EH (cell line): ENCODE data around the gene B4GALT3.
"Not testable (repeated sequence)": the region's sequence is repeated elsewhere in the genome, so short reads cannot be mapped to it uniquely, and the experiment has no call there.

Experiments used
- DNase-seq: peaks from one replicate; pipeline ENCODE4 v3.0.0-alpha.2; 2015; ENCODE audit warnings: low read depth

Gene B4GALT3

DNA sequence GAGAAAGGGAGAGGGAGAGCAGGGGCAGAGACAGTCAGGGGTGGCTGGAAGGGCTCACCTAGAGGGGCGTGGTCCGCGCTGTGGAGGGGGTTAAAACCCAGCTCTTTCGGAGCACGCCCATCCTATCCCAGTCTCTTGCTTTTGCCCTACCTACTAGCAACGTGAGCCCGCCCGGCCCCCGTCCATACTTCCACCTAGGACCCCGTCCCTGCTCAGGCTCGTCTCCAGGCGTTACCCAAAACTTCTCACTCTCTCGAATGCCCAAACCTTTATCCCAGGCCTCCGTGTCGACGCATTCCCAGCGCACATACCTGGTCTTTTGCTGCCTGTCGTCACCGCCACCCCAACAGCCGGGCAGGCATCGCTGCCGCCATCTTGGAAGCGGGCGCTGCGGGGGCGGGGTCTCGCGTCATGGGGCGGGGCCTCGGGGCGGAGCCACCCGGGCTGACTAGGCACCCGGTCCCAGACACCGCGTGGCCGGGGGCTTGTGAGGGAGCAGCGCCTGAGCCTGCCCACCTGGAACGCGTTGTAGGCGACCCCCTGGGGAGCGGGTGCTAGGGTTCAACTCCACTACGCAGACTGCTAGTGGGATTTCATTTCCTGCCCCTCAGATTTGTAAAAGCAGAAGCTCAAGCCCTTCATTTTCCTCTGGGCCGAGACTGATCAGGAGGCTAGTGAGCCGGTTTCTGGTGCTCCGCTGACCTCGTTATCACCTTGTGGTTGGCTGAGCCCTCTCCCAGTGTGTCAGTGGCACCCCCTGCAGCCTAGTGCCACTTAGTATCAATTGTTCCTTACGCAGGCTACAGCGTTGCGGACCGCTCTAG is at the start of gene B4GALT3:
Gene B4GALT3, minus strand, starts transcription at position 396 of the 824 bp plus-strand sequence. CDS start 1,447 bp downstream, outside the sequence.
- peak; percentile 75 for DNase-seq

- no peak for DNase-seq
Measured at GRCh38 chr1:161226759-161227158, 49.5 kb upstream of the B4GALT3 start.

- no peak for DNase-seq
Measured at GRCh38 chr1:161226320-161226711, 49.0 kb upstream of the B4GALT3 start.

DNA sequence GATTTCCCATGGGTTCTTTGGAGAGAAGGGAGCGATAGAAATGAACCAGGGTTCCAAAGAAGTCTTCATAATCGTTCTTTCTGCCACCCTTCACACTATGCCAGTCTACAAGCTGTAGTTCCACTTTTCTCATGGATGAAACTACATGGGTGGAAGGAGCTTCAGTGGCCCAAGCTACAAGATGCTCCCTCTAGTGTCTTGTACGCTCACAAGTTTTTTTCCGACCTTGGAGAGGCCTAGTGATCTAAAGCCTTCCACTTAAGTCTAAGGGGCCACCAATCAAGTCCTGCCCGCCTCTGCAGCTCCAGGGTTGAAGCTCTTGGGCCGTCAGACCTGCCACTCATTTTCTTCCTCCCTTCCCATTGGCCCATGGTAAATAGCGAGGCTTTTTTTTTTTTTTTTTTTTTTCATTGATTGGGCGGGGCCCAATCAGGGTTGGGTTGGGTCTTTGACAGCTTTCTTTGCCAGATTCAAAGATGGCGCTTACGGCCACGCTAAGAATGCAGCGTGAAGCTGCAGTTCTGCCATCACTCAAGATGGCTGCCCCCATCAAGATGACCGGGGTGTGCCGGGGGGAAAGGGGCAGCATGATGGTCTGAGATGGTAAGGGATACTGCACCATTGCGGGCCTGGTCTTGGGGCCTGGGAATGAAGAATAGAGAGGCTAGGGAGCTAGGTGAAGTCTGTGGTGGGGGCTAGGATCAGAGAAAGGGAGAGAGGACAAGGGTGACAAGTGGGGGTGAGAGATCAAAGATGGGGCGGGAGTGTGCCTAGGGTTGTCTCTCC is 48.4 kb upstream of the B4GALT3 start, which contains the start of gene TOMM40L:
Gene TOMM40L, plus strand, starts transcription at position 527 of the 786 bp plus-strand sequence. CDS start 430 bp downstream, outside the sequence.
- DNase-seq = peak; percentile 100

GRCh38 chr1:161225178-161225533 is 47.8 kb upstream of the B4GALT3 start:
- DNase-seq = no peak

DNA sequence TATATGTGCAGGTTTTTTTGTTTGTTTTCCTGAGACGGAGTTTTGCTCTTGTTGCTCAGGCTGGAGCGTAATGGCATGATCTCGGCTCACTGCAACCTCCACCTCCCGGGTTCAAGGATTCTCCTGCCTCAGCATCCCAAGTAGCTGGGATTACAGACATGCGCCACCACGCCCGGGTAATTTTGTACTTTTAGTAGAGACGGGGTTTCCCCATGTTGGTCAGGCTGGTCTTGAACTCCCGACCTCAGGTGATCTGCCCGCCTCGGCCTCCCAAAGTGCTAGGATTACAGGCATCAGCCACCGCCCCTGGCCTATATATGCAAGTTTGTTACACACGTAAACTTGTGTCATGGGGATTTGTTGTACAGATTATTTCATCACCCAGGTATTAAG is 47.4 kb upstream of the B4GALT3 start:
- DNase-seq = not testable (repeated sequence)

GRCh38 chr1:161223805-161224694 is 46.7 kb upstream of the B4GALT3 start:
- DNase-seq = no peak

- DNase-seq = no peak
Measured at GRCh38 chr1:161222175-161223019, 45.1 kb upstream of the B4GALT3 start.

- DNase-seq = no peak
Measured at GRCh38 chr1:161220002-161220401, 42.7 kb upstream of the B4GALT3 start.

GRCh38 chr1:161219078-161219892 is 42.0 kb upstream of the B4GALT3 start:
- DNase-seq = no peak

- no peak for DNase-seq
Measured at GRCh38 chr1:161218301-161219077, 41.2 kb upstream of the B4GALT3 start.

DNA sequence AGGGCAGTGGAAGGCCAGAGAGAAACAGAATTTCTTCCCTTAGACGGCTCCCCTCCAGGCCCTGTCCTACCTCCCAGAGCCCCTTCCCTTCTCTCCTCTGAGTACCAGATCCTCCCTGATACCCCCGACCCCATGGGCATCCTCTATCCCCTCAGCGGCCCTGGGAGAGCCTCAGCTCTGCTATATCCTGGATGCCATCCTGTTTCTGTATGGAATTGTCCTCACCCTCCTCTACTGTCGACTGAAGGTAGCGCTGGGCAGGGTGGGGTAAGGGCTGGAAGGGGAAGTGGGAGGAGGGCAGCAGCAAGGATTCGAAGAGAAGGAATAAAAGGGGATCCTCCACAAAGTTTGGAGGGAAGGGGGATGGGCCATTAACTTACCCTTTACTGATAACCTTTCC is 40.5 kb upstream of the B4GALT3 start:
- no peak for DNase-seq

- peak; percentile 72 for DNase-seq
Measured at GRCh38 chr1:161216945-161217712, 39.8 kb upstream of the B4GALT3 start.

DNA sequence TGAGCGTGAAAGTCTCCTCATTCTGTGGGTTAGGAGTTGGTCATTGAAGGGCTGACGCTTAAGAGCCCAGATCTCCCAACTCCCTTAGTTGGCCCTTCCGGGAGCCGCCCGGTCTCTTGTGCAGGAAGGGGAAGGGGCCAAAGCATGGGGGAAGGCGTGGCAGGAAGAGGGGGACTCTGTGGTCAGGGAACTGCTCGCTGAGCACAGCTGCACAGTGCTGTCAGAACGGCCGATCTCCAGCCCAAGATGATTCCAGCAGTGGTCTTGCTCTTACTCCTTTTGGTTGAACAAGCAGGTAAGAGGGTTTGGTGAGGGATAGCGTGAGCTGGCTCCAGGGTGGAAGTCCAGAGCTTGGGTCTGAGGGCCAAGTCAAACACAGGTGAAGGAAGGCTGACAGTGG is 37.8 kb upstream of the B4GALT3 start, which contains the start of gene FCER1G:
Gene FCER1G, plus strand, starts transcription at position 220 of the 400 bp plus-strand sequence. Its CDS starts 27 bp downstream, at position 247.
- no peak for DNase-seq

- no peak for DNase-seq
Measured at GRCh38 chr1:161214369-161214768, 37.1 kb upstream of the B4GALT3 start.

- peak; percentile 77 for DNase-seq
Measured at GRCh38 chr1:161209790-161210409, 32.6 kb upstream of the B4GALT3 start.

DNA sequence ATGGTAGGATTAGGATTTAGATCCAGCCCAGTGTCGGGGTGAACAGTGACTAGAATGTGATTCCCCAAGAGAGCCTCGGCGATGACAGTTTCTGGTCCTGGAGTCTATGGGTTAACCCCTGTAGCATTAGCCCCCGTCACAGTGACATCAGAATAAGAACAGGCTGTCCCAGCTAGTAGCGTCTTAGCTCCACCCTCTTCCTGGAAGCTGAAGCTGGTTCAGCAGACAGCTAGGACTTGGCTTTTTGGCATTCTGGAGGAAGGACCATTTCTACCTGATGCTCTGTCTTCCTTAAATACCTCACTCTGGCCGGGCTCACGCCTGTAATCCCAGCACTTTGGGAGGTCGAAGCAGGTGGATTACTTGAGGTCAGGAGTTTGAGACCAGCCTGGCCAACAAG is 29.9 kb upstream of the B4GALT3 start:
- no peak for DNase-seq
